Adrenal gland (tissue), 12 donors: ENCODE results near the gene SYNPR. TPM values are rescaled to one million over a fixed set of nuclear protein-coding genes. Genes with fewer than 3 reads are reported as not detected.

Source experiments
- DNase-seq, 7 donors: peaks; one replicate each; pipeline ENCODE4 v3.0.0-alpha.2; 2019 to 2020
- H3K27ac ChIP-seq, 5 donors: fragments of 200-600 bp; sonication (generic) in 4 of 5; 1 replicate in 3 of 5; 2 replicates in 2 of 5; pipeline versions ENCODE4 v1.5.1 to v1.8.0; 2016 to 2020; ENCODE audit warnings: mild to moderate bottlenecking in 1 of 5
- H3K27me3 ChIP-seq: fragments of 200-600 bp; 2 replicates; pipeline ENCODE4 v1.8.0; 2021
- H3K36me3 ChIP-seq, 2 donors: fragments of 200-600 bp; replicated peaks in 1 of 2; 1 replicate in 1 of 2; 2 replicates in 1 of 2; pipeline versions ENCODE4 v1.5.1 to v1.8.0; 2018 to 2022
- H3K4me1 ChIP-seq, 2 donors: fragments of 200-600 bp; replicated peaks in 1 of 2; 1 replicate in 1 of 2; 2 replicates in 1 of 2; pipeline versions ENCODE4 v1.5.1 to v1.8.0; 2018 to 2021
- H3K4me3 ChIP-seq, 4 donors: fragments of 200-600 bp; sonication (generic) in 3 of 4; one replicate each; pipeline ENCODE4 v1.5.1; 2016 to 2018
- H3K9me3 ChIP-seq, 3 donors: fragments of 200-600 bp; sonication (generic) in 1 of 3; replicated peaks in 1 of 3; 1 replicate in 2 of 3; 2 replicates in 1 of 3; pipeline versions ENCODE4 v1.5.1 to v1.8.0; 2016 to 2021
- CTCF ChIP-seq, 6 experiments: fragments of 450-650 bp in 4 of 6; fragments of 200-600 bp in 2 of 6; sonication (generic) in 1 of 6; IDR thresholded peaks; 1 replicate in 5 of 6; 2 replicates in 1 of 6; pipeline versions ENCODE4 v1.5.1 to v1.8.0; 2016 to 2021; ENCODE audit warnings: antibody characterized with exemption in 6 of 6, mild to moderate bottlenecking in 2 of 6, moderate library complexity in 1 of 6
- POLR2A ChIP-seq, 2 donors: fragments of 450-650 bp; IDR thresholded peaks; one replicate each; pipeline ENCODE4 v1.6.1; 2017; ENCODE audit warnings: antibody characterized with exemption in 2 of 2, mild to moderate bottlenecking in 2 of 2, moderate library complexity in 1 of 2
- WGBS, 4 donors: extraction: QIAGEN DNeasy Blood & Tissue Kit in 2 of 4; methylation state at CpG; one replicate each; pipeline versions ENCODE4 v1.1.5 to v1.1.7; 2013 to 2017; 5-methylcytosine and 5-hydroxymethylcytosine counted together
- intact Hi-C, 2 donors: fragments of 100-400 bp; cut with DNase I; formaldehyde crosslinking; loops; one replicate each; pipeline versions ENCODE4 v1.14.1 to v1.15.0; 2022 to 2023
- polyA plus RNA-seq, 3 donors: library from polyadenylated mRNA; stranded (reverse); fragments of 200-250 nt in 2 of 3; fragments of 350-450 nt in 1 of 3; fragmentation: Illumina TruSeq in 1 of 3; extraction: RNeasy Lipid Tissue Mini Kit (QIAGEN cat#74804) in 1 of 3; gene quantifications; one replicate each; pipeline ENCODE4 v1.2.3, GENCODE V29; 2013 to 2014
- total RNA-seq, 9 donors: library from RNA; depleted of rRNA in 4 of 9; stranded (reverse); fragments of >200 nt in 4 of 9; fragments of 120-200 nt in 1 of 9; fragmentation: NEBNext Ultra II Directional in 1 of 9; extraction: Animal tissue kit (Norgen Biotek cat#: 25700) in 1 of 9; gene quantifications; one replicate each; pipeline versions ENCODE4 v1.1.0 to v1.2.4, GENCODE V29; 2013 to 2023
- donor health status: healthy with polysubstance abuse.
- donor health status: Bipolar disorder and iron deficiency.
- donor health status: DM: yes; HTN: yes; CAD: no.
- donor health status: DM: no; HTN: no; CAD: no.
- donor health status: DM: no; HTN: no; CAD: no.
- donor health status: DM: yes; HTN: yes; CAD: no.

SYNPR gene
- total and polyA plus RNA-seq, 12 donors, result 0.03 to 1.4 (median 0.25) TPM; not detected in 7

- intact Hi-C loops, result no loop called here
- no peak for DNase-seq
- Histone ChIP-seq H3K36me3 (no peaks in the 10 kb centered on the region), H3K27me3 (no peaks in the 10 kb centered on the region), H3K27ac (no peak overlapping the region), H3K9me3 (no peaks in the 10 kb centered on the region), H3K4me1 (no peaks in the 10 kb centered on the region), H3K4me3 (no peak overlapping the region)
- WGBS, 4 donors, result 0 to 10% (median 8%) methylated on average over 3 of the region's 3 CpGs
- TF ChIP-seq POLR2A (IDR thresholded peaks at IDR 0.05) (no peak), CTCF (IDR thresholded peaks at IDR 0.05) (no peak)
Observed at GRCh38 chr3:63442918-63443317, 164.8 kb downstream of the SYNPR start.

- WGBS, 4 donors, result 70 to 92% (median 82%) methylated on average over 3 of the region's 3 CpGs
- intact Hi-C loops, result no loop called here
- no peaks in the 10 kb centered on the region for H3K36me3 ChIP-seq
- no peak overlapping the region for H3K27ac ChIP-seq
- H3K4me1 ChIP-seq, result no peaks in the 10 kb centered on the region
- TF ChIP-seq CTCF (IDR thresholded peaks at IDR 0.05) (no peak), POLR2A (IDR thresholded peaks at IDR 0.05) (no peak)
- DNase-seq, result no peak
- no peaks in the 10 kb centered on the region for H3K9me3 ChIP-seq
- no peaks in the 10 kb centered on the region for H3K27me3 ChIP-seq
- H3K4me3 ChIP-seq, result no peak overlapping the region
Observed at GRCh38 chr3:63450023-63450422, 171.9 kb downstream of the SYNPR start.

- no peaks in the 10 kb centered on the region for H3K36me3 ChIP-seq
- H3K4me1 ChIP-seq, result no peaks in the 10 kb centered on the region
- H3K27me3 ChIP-seq, result no peaks in the 10 kb centered on the region
- intact Hi-C loops, result no loop called here
- H3K4me3 ChIP-seq, result no peak overlapping the region
- no peak overlapping the region for H3K27ac ChIP-seq
- TF ChIP-seq CTCF (IDR thresholded peaks at IDR 0.05) (no peak), POLR2A (IDR thresholded peaks at IDR 0.05) (no peak)
- DNase-seq, result no peak
- 69 to 78% (median 75%) methylated on average over 4 to 5 of the region's 5 CpGs for WGBS, 4 donors
- no peaks in the 10 kb centered on the region for H3K9me3 ChIP-seq
Observed at GRCh38 chr3:63450634-63451363, 172.7 kb downstream of the SYNPR start.

- intact Hi-C loops, result no loop called here
- H3K4me1 ChIP-seq, result no peaks in the 10 kb centered on the region
- no peaks in the 10 kb centered on the region for H3K9me3 ChIP-seq
- no peak overlapping the region for H3K4me3 ChIP-seq
- 58 to 63% (median 59%) methylated on average over 5 to 6 of the region's 6 CpGs for WGBS, 4 donors
- H3K27ac ChIP-seq, result no peak overlapping the region
- H3K36me3 ChIP-seq, result no peaks in the 10 kb centered on the region
- no peak for TF ChIP-seq CTCF (IDR thresholded peaks at IDR 0.05)
- no peak for TF ChIP-seq POLR2A (IDR thresholded peaks at IDR 0.05)
- no peaks in the 10 kb centered on the region for H3K27me3 ChIP-seq
- DNase-seq, result no peak
Observed at GRCh38 chr3:63456901-63457300, 178.8 kb downstream of the SYNPR start.
